ENCODE measurements around the gene SMIM45.

The SMIM45 gene

GRCh38 chr22:41923595-41924276 is 28.2 kb upstream of the SMIM45 start:
- Histone ChIP-seq H3K9me3 (no peaks in the 10 kb centered on the region), H3K36me3 (replicated peaks in 1 of 2; ENCODE audit: control insufficient read depth in 1 of 2, insufficient read depth in 2 of 2, low read length in 1 of 2) (no peaks in the 10 kb centered on the region), H3K9ac (no peak overlapping the region), H3F3A (replicated peaks; ENCODE audit: insufficient read depth) (no peaks in the 10 kb centered on the region), H3K4me1 (ENCODE audit: control insufficient read depth in 1 of 2, insufficient read depth in 2 of 2, low read depth in 1 of 2, low read length in 1 of 2) (no peaks in the 10 kb centered on the region; a peak in 1 of 4 replicates), H3K9me2 (no peaks in the 10 kb centered on the region), H2AFZ (ENCODE audit: low read depth) (no peak overlapping the region), H3K27ac (ENCODE audit: low read depth in 2 of 2, low read length in 1 of 2) (no peak overlapping the region), H3K4me2 (no peak overlapping the region), H3K79me2 (ENCODE audit: insufficient read depth) (no peaks in the 10 kb centered on the region), H3K27me3 (ENCODE audit: insufficient read depth) (no peaks in the 10 kb centered on the region), H4K20me1 (ENCODE audit: insufficient read depth) (no peaks in the 10 kb centered on the region), H3K4me3 (ENCODE audit: low read depth in 2 of 2, low read length in 1 of 2) (no peak overlapping the region)
- 93% methylated on average over 11 of the region's 14 CpGs for WGBS (ENCODE audit: low lambda C conversion rate)
- ChIA-PET POLR2A (interaction anchor here (0.6 kb wide), 1 partner anchor 423 kb away, joined by 3 read pairs; no protein-coding TSS in a partner anchor), CTCF (no interaction called here)
- TF ChIP-seq RAD21 (IDR thresholded peaks at IDR 0.05; ENCODE audit: low read length) (no peak), TAF1 (IDR thresholded peaks at IDR 0.05; ENCODE audit: borderline replicate concordance, low read depth, low read length) (no peak), JUND (IDR thresholded peaks at IDR 0.05) (no peak), MXI1 (IDR thresholded peaks at IDR 0.05; ENCODE audit: low read depth, low read length) (no peak), TEAD4 (IDR thresholded peaks at IDR 0.05; ENCODE audit: borderline replicate concordance, insufficient read depth) (no peak), SMC3 (IDR thresholded peaks at IDR 0.05; ENCODE audit: low read depth, low read length) (no peak), SIN3A (IDR thresholded peaks at IDR 0.05; ENCODE audit: borderline replicate concordance, low read depth, low read length) (no peak), GATA2 (CRISPR knock-in tag; IDR thresholded peaks at IDR 0.05) (no peak), NFIC (IDR thresholded peaks at IDR 0.05; ENCODE audit: borderline replicate concordance) (no peak), CTCF (IDR thresholded peaks at IDR 0.05) (no peak), USF2 (IDR thresholded peaks at IDR 0.05; ENCODE audit: borderline replicate concordance, low read depth, low read length) (no peak), POLR2AphosphoS5 (IDR thresholded peaks at IDR 0.05; ENCODE audit: low read depth, low read length) (no peak), CHD2 (IDR thresholded peaks at IDR 0.05; ENCODE audit: low read length, partially characterized antibody) (no peak), FOSL2 (IDR thresholded peaks at IDR 0.05; ENCODE audit: borderline replicate concordance, low read depth) (no peak), YY1 (IDR thresholded peaks at IDR 0.05; ENCODE audit: low read depth) (no peak), EP300 (IDR thresholded peaks at IDR 0.05; ENCODE audit: borderline replicate concordance in 1 of 2, low read depth in 1 of 2, low read length in 1 of 2) (no peak)
- TF ChIP-seq, protein P1, sequence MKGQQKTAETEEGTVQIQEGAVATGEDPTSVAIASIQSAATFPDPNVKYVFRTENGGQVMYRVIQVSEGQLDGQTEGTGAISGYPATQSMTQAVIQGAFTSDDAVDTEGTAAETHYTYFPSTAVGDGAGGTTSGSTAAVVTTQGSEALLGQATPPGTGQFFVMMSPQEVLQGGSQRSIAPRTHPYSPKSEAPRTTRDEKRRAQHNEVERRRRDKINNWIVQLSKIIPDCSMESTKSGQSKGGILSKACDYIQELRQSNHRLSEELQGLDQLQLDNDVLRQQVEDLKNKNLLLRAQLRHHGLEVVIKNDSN (IDR thresholded peaks at IDR 0.05; ENCODE audit: borderline replicate concordance, low read depth) = no peak
- TF ChIP-seq, protein P2, sequence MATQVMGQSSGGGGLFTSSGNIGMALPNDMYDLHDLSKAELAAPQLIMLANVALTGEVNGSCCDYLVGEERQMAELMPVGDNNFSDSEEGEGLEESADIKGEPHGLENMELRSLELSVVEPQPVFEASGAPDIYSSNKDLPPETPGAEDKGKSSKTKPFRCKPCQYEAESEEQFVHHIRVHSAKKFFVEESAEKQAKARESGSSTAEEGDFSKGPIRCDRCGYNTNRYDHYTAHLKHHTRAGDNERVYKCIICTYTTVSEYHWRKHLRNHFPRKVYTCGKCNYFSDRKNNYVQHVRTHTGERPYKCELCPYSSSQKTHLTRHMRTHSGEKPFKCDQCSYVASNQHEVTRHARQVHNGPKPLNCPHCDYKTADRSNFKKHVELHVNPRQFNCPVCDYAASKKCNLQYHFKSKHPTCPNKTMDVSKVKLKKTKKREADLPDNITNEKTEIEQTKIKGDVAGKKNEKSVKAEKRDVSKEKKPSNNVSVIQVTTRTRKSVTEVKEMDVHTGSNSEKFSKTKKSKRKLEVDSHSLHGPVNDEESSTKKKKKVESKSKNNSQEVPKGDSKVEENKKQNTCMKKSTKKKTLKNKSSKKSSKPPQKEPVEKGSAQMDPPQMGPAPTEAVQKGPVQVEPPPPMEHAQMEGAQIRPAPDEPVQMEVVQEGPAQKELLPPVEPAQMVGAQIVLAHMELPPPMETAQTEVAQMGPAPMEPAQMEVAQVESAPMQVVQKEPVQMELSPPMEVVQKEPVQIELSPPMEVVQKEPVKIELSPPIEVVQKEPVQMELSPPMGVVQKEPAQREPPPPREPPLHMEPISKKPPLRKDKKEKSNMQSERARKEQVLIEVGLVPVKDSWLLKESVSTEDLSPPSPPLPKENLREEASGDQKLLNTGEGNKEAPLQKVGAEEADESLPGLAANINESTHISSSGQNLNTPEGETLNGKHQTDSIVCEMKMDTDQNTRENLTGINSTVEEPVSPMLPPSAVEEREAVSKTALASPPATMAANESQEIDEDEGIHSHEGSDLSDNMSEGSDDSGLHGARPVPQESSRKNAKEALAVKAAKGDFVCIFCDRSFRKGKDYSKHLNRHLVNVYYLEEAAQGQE (IDR thresholded peaks at IDR 0.05; ENCODE audit: low read depth, low read length) = no peak
- TF ChIP-seq, protein P3, sequence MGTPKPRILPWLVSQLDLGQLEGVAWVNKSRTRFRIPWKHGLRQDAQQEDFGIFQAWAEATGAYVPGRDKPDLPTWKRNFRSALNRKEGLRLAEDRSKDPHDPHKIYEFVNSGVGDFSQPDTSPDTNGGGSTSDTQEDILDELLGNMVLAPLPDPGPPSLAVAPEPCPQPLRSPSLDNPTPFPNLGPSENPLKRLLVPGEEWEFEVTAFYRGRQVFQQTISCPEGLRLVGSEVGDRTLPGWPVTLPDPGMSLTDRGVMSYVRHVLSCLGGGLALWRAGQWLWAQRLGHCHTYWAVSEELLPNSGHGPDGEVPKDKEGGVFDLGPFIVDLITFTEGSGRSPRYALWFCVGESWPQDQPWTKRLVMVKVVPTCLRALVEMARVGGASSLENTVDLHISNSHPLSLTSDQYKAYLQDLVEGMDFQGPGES (IDR thresholded peaks at IDR 0.05; ENCODE audit: low read depth, low read length) = no peak
- DNase-seq = no peak

Data from SK-N-SH (cell line).